ENCODE measurements around the gene PDE4D.

GRCh38 chr5:59025734-59026133 lies 867.8 kb downstream of the PDE4D start:
- TF ChIP-seq CTCF (optimal IDR thresholded peaks at IDR 0.05 in 1 of 3, IDR thresholded peaks at IDR 0.05 in 1 of 3, conservative IDR thresholded peaks at IDR 0.05 in 1 of 3; ENCODE audit: extremely low read depth in 1 of 3, insufficient read depth in 2 of 3, low read length in 3 of 3) (no peak), EZH2 (IDR thresholded peaks at IDR 0.05; ENCODE audit: low read length) (no peak)
